GM21737 (cell line): ENCODE data around the gene FBXO42.

Experiments used
- ATAC-seq: cut with Tn5 transposase; IDR thresholded peaks from one replicate; pipeline ENCODE4 v1.9.1; 2021; ENCODE audit warnings: mild to moderate bottlenecking, moderate library complexity; ENCODE audit not compliant: unreplicated experiment

The FBXO42 gene

GRCh38 chr1:16326833-16327404 lies 25.4 kb downstream of the FBXO42 start:
- ATAC-seq = no peak

GRCh38 chr1:16324456-16324890 lies 27.8 kb downstream of the FBXO42 start:
- ATAC-seq = no peak

GRCh38 chr1:16321176-16321867 lies 31.0 kb downstream of the FBXO42 start:
- ATAC-seq = no peak

- no peak for ATAC-seq
Observed at GRCh38 chr1:16318555-16318954, 33.7 kb downstream of the FBXO42 start.

GRCh38 chr1:16315437-16315836 lies 36.8 kb downstream of the FBXO42 start:
- ATAC-seq = no peak

- no peak for ATAC-seq
Observed at GRCh38 chr1:16307222-16307621, 45.1 kb downstream of the FBXO42 start.

GRCh38 chr1:16302709-16303627 lies 49.3 kb downstream of the FBXO42 start:
- no peak for ATAC-seq

- ATAC-seq = no peak
Observed at GRCh38 chr1:16300436-16300835, 51.8 kb downstream of the FBXO42 start.

GRCh38 chr1:16298653-16299052 lies 53.6 kb downstream of the FBXO42 start:
- no peak for ATAC-seq

- ATAC-seq = no peak
Observed at GRCh38 chr1:16296643-16297042, 55.6 kb downstream of the FBXO42 start.

- ATAC-seq = no peak
Observed at GRCh38 chr1:16294219-16295212, 57.8 kb downstream of the FBXO42 start.

- ATAC-seq = no peak
Observed at GRCh38 chr1:16293538-16293937, 58.7 kb downstream of the FBXO42 start.

GRCh38 chr1:16292739-16293138 lies 59.5 kb downstream of the FBXO42 start:
- no peak for ATAC-seq

GRCh38 chr1:16289959-16290358 lies 62.3 kb downstream of the FBXO42 start:
- ATAC-seq = no peak

GRCh38 chr1:16286122-16286521 lies 66.2 kb downstream of the FBXO42 start:
- no peak for ATAC-seq

GRCh38 chr1:16281765-16282164 lies 70.5 kb downstream of the FBXO42 start:
- ATAC-seq = no peak

- no peak for ATAC-seq
Observed at GRCh38 chr1:16279186-16279585, 73.1 kb downstream of the FBXO42 start.

GRCh38 chr1:16276302-16277030 lies 75.8 kb downstream of the FBXO42 start:
- no peak for ATAC-seq

- ATAC-seq = no peak
Observed at GRCh38 chr1:16275591-16275990, 76.7 kb downstream of the FBXO42 start.

GRCh38 chr1:16267690-16268180 lies 84.5 kb downstream of the FBXO42 start:
- no peak for ATAC-seq
